CD14-positive monocyte (primary cell): Measurements from ENCODE around the gene SMG1. TPM values are rescaled to one million over a fixed set of nuclear protein-coding genes. Genes with fewer than 3 reads are reported as not detected.
A peak's percentile ranks its signal among the peaks of the same experiment; 100 is the strongest.
"Not testable (repeated sequence)": the region's sequence is repeated elsewhere in the genome, so short reads cannot be mapped to it uniquely, and the experiment has no call there.

Experiments
- DNase-seq, 3 donors: peaks; one replicate each; pipeline ENCODE4 v3.0.0-alpha.2; 2011 to 2022
- H2AFZ ChIP-seq: 2 replicates; pipeline ENCODE4 v1.6.0; 2012; ENCODE audit warnings: mild to moderate bottlenecking, low read depth, low read length, inconsistent platforms; ENCODE audit not compliant: insufficient read depth, poor library complexity, severe bottlenecking
- H3K27ac ChIP-seq, 2 donors: 1 replicate in 1 of 2; 2 replicates in 1 of 2; pipeline ENCODE4 v1.5.1; 2012 to 2013; ENCODE audit warnings: low read length in 2 of 2, control low read depth in 1 of 2, inconsistent platforms in 1 of 2, low read depth in 1 of 2, mild to moderate bottlenecking in 1 of 2
- H3K27me3 ChIP-seq, 2 donors: one replicate each; pipeline versions ENCODE4 v1.6.0 to v1.6.1; 2011 to 2013; ENCODE audit warnings: low read length in 2 of 2; ENCODE audit not compliant: control insufficient read depth in 2 of 2, insufficient read depth in 2 of 2
- H3K36me3 ChIP-seq, 2 donors: replicated peaks in 1 of 2; 1 replicate in 1 of 2; 2 replicates in 1 of 2; pipeline versions ENCODE4 v1.5.1 to v1.6.1; 2012 to 2013; ENCODE audit warnings: low read length in 2 of 2, control low read depth in 1 of 2, inconsistent platforms in 1 of 2, mild to moderate bottlenecking in 1 of 2; ENCODE audit not compliant: insufficient read depth in 2 of 2, control insufficient read depth in 1 of 2
- H3K4me1 ChIP-seq, 2 donors: 1 replicate in 1 of 2; 2 replicates in 1 of 2; pipeline versions ENCODE4 v1.5.1 to v1.6.1; 2012 to 2013; ENCODE audit warnings: low read length in 2 of 2, control low read depth in 1 of 2, inconsistent platforms in 1 of 2, mild to moderate bottlenecking in 1 of 2, moderate library complexity in 1 of 2; ENCODE audit not compliant: insufficient read depth in 2 of 2, control insufficient read depth in 1 of 2
- H3K4me2 ChIP-seq: replicated peaks from 2 replicates; pipeline ENCODE3; 2012; ENCODE audit warnings: low read length, moderate library complexity, mild to moderate bottlenecking; ENCODE audit not compliant: poor library complexity, severe bottlenecking; ENCODE audit errors: extremely low read depth
- H3K4me3 ChIP-seq, 3 experiments: fragments of 200-600 bp in 1 of 3; sonication (generic) in 1 of 3; replicated peaks in 1 of 3; 1 replicate in 2 of 3; 2 replicates in 1 of 3; pipeline ENCODE4 v1.5.1; 2011 to 2013; ENCODE audit warnings: low read length in 3 of 3, mild to moderate bottlenecking in 3 of 3, control low read depth in 2 of 3, low read depth in 2 of 3, inconsistent platforms in 1 of 3, moderate library complexity in 1 of 3
- H3K79me2 ChIP-seq: 2 replicates; pipeline ENCODE4 v1.6.0; 2012; ENCODE audit warnings: mild to moderate bottlenecking, control low read depth, inconsistent platforms, low read length, moderate library complexity; ENCODE audit not compliant: insufficient read depth
- H3K9ac ChIP-seq: 2 replicates; pipeline ENCODE4 v1.6.0; 2017; ENCODE audit warnings: low read length, mild to moderate bottlenecking; ENCODE audit not compliant: insufficient read depth, poor library complexity, severe bottlenecking
- H3K9me3 ChIP-seq, 2 donors: replicated peaks in 1 of 2; 1 replicate in 1 of 2; 2 replicates in 1 of 2; pipeline versions ENCODE4 v1.5.1 to v1.6.1; 2012 to 2013; ENCODE audit warnings: low read length in 2 of 2, control low read depth in 1 of 2; ENCODE audit not compliant: control insufficient read depth in 1 of 2, insufficient read depth in 1 of 2
- H4K20me1 ChIP-seq: 2 replicates; pipeline ENCODE4 v1.6.0; 2012; ENCODE audit warnings: mild to moderate bottlenecking, low read length, control low read depth, moderate library complexity; ENCODE audit not compliant: insufficient read depth
- H3K27ac Mint-ChIP-seq, 7 donors: one replicate each; pipeline ENCODE4 v1.8.0; 2020; ENCODE audit warnings: mild to moderate bottlenecking in 7 of 7, mixed read lengths in 7 of 7, moderate library complexity in 6 of 7, inconsistent platforms in 2 of 7
- H3K27me3 Mint-ChIP-seq, 3 donors: one replicate each; pipeline ENCODE4 v1.8.0; 2021 to 2022; ENCODE audit warnings: low read depth in 3 of 3, mild to moderate bottlenecking in 3 of 3, mixed read lengths in 3 of 3, moderate library complexity in 3 of 3, inconsistent platforms in 1 of 3
- H3K36me3 Mint-ChIP-seq, 2 donors: one replicate each; pipeline ENCODE4 v1.8.0; 2020; ENCODE audit warnings: mixed read lengths in 2 of 2, inconsistent platforms in 1 of 2, mild to moderate bottlenecking in 1 of 2
- H3K4me1 Mint-ChIP-seq: one replicate; pipeline ENCODE4 v1.8.0; 2020; ENCODE audit warnings: mild to moderate bottlenecking, mixed read lengths
- H3K4me3 Mint-ChIP-seq, 2 donors: one replicate each; pipeline ENCODE4 v1.8.0; 2020; ENCODE audit warnings: mild to moderate bottlenecking in 2 of 2, mixed read lengths in 2 of 2, moderate library complexity in 1 of 2
- H3K9me3 Mint-ChIP-seq, 7 donors: one replicate each; pipeline ENCODE4 v1.8.0; 2020 to 2022; ENCODE audit warnings: mixed read lengths in 7 of 7, mild to moderate bottlenecking in 6 of 7, moderate library complexity in 6 of 7, inconsistent platforms in 2 of 7
- WGBS: methylation state at CpG from one replicate; pipeline ENCODE4 v1.1.5; 2013; ENCODE audit warnings: missing lambda C conversion rate; ENCODE audit not compliant: insufficient coverage; 5-methylcytosine and 5-hydroxymethylcytosine counted together
- intact Hi-C, 2 donors: fragments of 100-400 bp; cut with micrococcal nuclease; formaldehyde crosslinking; loops; one replicate each; pipeline versions ENCODE4 v1.15.0 to v1.15.1; 2023
- polyA plus RNA-seq, 3 donors: library from polyadenylated mRNA; depleted of rRNA in 1 of 3; unstranded in 2 of 3; stranded (reverse) in 1 of 3; fragments of 300-500 nt in 2 of 3; fragments of >200 nt in 1 of 3; fragmentation: Illumina TruSeq in 2 of 3; gene quantifications; 1 replicate in 2 of 3; 2 replicates in 1 of 3; pipeline ENCODE4 v1.2.3, GENCODE V29; 2012 to 2021

Gene SMG1
- polyA plus RNA-seq, 3 donors, result 2.4 to 31.8 (median 7.1) TPM

DNA sequence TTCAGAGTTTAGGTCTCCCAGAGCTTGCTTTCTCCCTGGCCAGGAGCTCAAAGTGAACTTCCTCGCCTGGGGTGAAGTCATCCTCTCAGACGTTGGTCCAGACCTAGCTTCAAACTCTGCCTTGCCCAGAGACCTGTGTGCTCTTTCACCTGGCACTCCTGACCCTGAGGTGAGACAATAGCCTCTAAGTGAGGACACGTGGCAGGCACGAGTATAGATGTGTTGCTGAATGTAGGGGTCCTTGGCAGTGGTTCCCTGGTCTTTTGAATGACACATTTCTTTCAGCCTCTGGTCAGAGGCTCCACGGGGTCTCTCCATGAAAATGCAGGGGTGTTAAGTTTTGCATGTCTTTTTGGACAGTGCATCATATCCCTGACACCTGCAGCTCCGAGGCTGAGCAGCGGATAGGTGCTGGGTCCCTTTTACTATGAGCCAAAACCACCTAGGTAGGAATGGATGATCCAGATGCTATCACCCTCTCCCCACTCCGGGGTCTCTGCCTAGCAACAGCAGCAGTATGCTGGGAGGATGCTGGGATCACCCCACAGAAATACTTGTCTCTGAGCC is 145.7 kb downstream of the SMG1 start:
- DNase-seq, H3K27ac ChIP-seq, H3K27me3 Mint-ChIP-seq, H3K4me3 ChIP-seq, H3K9ac ChIP-seq, H3K27ac Mint-ChIP-seq, H3K9me3 ChIP-seq, H3K9me3 Mint-ChIP-seq, H3K27me3 ChIP-seq, H3K4me2 ChIP-seq, H2AFZ ChIP-seq, intact Hi-C loops, H3K4me3 Mint-ChIP-seq: not testable (repeated sequence)
- WGBS, result 91% methylated on average over 3 of the region's 8 CpGs
- H3K4me1 ChIP-seq, result peaks cover 2 to 11% of the 10 kb centered on the region in 2 donors
- peaks cover 33% of the 10 kb centered on the region for H4K20me1 ChIP-seq
- peaks cover 29 to 36% of the 10 kb centered on the region in 2 donors for H3K36me3 Mint-ChIP-seq
- peaks cover 23% of the 10 kb centered on the region for H3K79me2 ChIP-seq
- H3K36me3 ChIP-seq, result peaks cover 33% of the 10 kb centered on the region in 2 donors
- H3K4me1 Mint-ChIP-seq, result peaks cover 14% of the 10 kb centered on the region

DNA sequence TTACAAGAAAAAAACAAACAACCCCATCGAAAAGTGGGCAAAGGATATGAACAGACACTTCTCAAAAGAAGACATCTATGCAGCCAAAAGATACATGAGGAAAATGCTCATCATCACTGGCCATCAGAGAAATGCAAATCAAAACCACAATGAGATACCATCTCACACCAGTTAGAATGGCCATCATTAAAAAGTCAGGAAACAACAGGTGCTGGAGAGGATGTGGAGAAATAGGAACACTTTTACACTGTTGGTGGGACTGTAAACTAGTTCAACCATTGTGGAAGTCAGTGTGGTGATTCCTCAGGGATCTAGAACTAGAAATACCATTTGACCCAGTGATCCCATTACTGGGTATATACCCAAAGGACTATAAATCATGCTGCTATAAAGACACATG is 148.5 kb downstream of the SMG1 start:
- not testable (repeated sequence) for H3K27ac Mint-ChIP-seq

DNA sequence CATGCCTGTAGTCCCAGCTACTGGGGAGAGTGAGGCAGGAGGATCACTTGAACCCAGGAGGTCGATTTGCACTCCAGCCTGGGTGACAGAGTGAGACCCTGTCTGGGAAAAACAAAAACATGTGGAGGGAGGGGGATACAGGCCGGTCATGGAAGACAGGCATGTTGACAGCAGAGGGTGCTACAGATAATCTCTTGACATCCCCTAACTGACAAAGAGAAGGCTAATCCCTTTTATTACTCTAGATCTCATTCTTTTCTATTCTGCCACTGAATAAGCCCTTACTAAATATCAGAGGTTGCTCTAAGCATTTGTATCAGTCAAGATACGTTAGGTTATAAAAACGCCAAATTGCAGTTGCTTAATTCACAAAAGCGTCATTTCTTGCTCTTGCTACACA is 149.9 kb downstream of the SMG1 start:
- H3K79me2 ChIP-seq, H3K36me3 ChIP-seq, H3K4me2 ChIP-seq, H3K9me3 ChIP-seq, H2AFZ ChIP-seq, H3K9ac ChIP-seq, H3K4me3 ChIP-seq, H3K9me3 Mint-ChIP-seq, H3K36me3 Mint-ChIP-seq, H4K20me1 ChIP-seq, DNase-seq, H3K27me3 Mint-ChIP-seq, intact Hi-C loops, H3K27me3 ChIP-seq: not testable (repeated sequence)
- 73% methylated on average over 1 of the region's 5 CpGs for WGBS
- H3K27ac ChIP-seq, result peak overlapping the region in 1 of 2 donors; percentile 66
- H3K4me3 Mint-ChIP-seq, result peak overlapping the region in 1 of 2 donors; percentile 63
- H3K27ac Mint-ChIP-seq, result peak overlapping the region; percentile 25 to 91 (median 83)
- H3K4me1 Mint-ChIP-seq, result peaks cover 31% of the 10 kb centered on the region
- H3K4me1 ChIP-seq, result peaks cover 9 to 27% of the 10 kb centered on the region in 2 donors

More for the DNA sequence above, 148.5 kb downstream of the SMG1 start:
- H3K4me1 ChIP-seq, result peaks cover 9 to 27% of the 10 kb centered on the region in 2 donors
- peaks cover 25% of the 10 kb centered on the region for H3K4me1 Mint-ChIP-seq
- H2AFZ ChIP-seq, H3K4me3 Mint-ChIP-seq, H3K27me3 Mint-ChIP-seq, H3K9me3 Mint-ChIP-seq, H3K79me2 ChIP-seq, H3K27ac ChIP-seq, H3K9me3 ChIP-seq, H3K4me3 ChIP-seq, H3K4me2 ChIP-seq, DNase-seq, H3K9ac ChIP-seq, H4K20me1 ChIP-seq, H3K27me3 ChIP-seq, H3K36me3 ChIP-seq, intact Hi-C loops, H3K36me3 Mint-ChIP-seq: not testable (repeated sequence)
- no CpG with 5 or more reads among the region's 1 CpG for WGBS

DNA sequence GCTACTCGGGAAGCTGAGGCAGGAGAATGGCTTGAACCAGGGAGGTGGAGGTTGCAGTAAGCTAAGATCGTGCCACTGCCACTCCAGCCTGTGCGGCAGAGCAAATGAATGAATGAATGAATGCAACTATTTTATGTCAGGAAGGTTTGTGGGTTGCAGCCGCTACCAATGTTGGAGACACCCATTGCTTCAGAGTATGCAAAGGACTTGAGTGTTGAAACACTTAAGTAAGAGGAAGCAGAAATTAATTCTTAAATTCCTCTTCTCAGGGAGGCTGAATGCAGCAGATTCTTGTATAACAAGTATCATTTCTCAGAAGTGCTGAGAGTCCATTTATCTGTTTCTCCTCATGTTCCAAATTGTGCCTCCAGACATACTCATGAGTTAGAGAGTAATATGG is 151.6 kb downstream of the SMG1 start:
- H3K9me3 ChIP-seq, intact Hi-C loops: not testable (repeated sequence)

More for the DNA sequence above, 151.6 kb downstream of the SMG1 start:
- not testable (repeated sequence) for H4K20me1 ChIP-seq, H3K4me2 ChIP-seq, H2AFZ ChIP-seq, H3K27me3 Mint-ChIP-seq, H3K36me3 Mint-ChIP-seq, H3K9ac ChIP-seq, H3K36me3 ChIP-seq, H3K27me3 ChIP-seq, H3K9me3 Mint-ChIP-seq, H3K79me2 ChIP-seq
- Histone ChIP-seq H3K4me1 (peaks cover 9 to 27% of the 10 kb centered on the region in 2 donors), H3K27ac (peak overlapping the region in 1 of 2 donors; percentile 67), H3K4me3 (peak overlapping the region in 1 of 3 experiments; percentile 5)
- peak; percentile 21 to 55 (median 32) for DNase-seq
- H3K4me1 Mint-ChIP-seq, result peaks cover 33% of the 10 kb centered on the region
- WGBS, result 100% methylated on average over 1 of the region's 4 CpGs
- peak overlapping the region in 1 of 2 donors; percentile 31 for H3K4me3 Mint-ChIP-seq
- H3K27ac Mint-ChIP-seq, result peak overlapping the region; percentile 74 to 89 (median 83)
